NT2/D1 (cell line): ENCODE results near the gene SAE1.

Experiments used
- DNase-seq: peaks from one replicate; pipeline ENCODE4 v3.0.0-alpha.2; 2011; ENCODE audit warnings: low read depth, low spot score
- H3K27me3 ChIP-seq: 2 replicates; pipeline ENCODE4 v1.6.0; 2011; ENCODE audit warnings: mild to moderate bottlenecking; ENCODE audit not compliant: insufficient read length, insufficient read depth
- H3K36me3 ChIP-seq: 2 replicates; pipeline ENCODE4 v1.6.1; 2011; ENCODE audit warnings: mild to moderate bottlenecking, low read length, mixed read lengths; ENCODE audit not compliant: insufficient read depth, insufficient read length
- H3K4me1 ChIP-seq: 2 replicates; pipeline ENCODE4 v1.5.1; 2011; ENCODE audit not compliant: insufficient read depth, insufficient read length
- H3K4me3 ChIP-seq: 2 replicates; pipeline ENCODE4 v1.5.1; 2011; ENCODE audit warnings: low read depth; ENCODE audit not compliant: insufficient read length
- H3K9ac ChIP-seq: 2 replicates; pipeline ENCODE4 v1.6.0; 2011; ENCODE audit warnings: low read depth; ENCODE audit not compliant: insufficient read length
- H3K9me3 ChIP-seq: 2 replicates; pipeline ENCODE4 v1.5.1; 2011; ENCODE audit warnings: mild to moderate bottlenecking, low read length; ENCODE audit not compliant: insufficient read depth
- SUZ12 ChIP-seq: IDR thresholded peaks from 2 replicates; pipeline ENCODE4 v1.6.1; 2011; ENCODE audit not compliant: insufficient read length, insufficient read depth; ENCODE audit errors: extremely low read depth
- YY1 ChIP-seq: IDR thresholded peaks from 2 replicates; pipeline ENCODE4 v1.6.1; 2011; ENCODE audit not compliant: insufficient read length, insufficient read depth
- ZNF274 ChIP-seq: IDR thresholded peaks from 2 replicates; pipeline ENCODE4 v1.6.1; 2011; ENCODE audit warnings: mild to moderate bottlenecking, low read depth, low read length

SAE1 gene

DNA sequence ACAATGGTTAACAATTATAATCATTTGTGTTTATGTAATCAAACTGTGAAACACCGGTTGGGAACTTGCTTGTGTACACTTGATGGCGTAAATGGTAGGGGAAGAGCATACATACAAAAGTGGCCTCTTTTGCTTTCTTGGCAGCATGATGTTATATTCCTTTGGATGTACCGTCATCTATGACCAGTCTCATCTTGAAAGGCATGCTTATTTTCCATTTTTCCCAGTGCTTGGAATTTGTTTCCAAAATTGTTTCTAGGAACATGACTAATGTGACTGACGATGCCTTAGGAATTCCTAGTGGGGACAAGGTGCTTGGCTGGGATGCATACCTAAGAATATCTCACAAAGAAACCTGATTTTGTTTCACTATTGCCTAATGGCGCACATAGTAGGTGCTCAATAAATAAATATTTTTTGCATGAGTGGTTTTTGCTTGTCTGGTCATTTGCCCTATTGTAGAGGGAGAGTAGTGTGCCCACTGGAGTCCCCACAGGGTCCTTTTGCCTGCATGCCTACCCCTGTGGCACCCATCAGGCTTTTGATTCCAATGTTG lies 45.5 kb downstream of the SAE1 start:
- no peaks in the 10 kb centered on the region for H3K4me1 ChIP-seq
- no peak for DNase-seq
- peaks cover 68% of the 10 kb centered on the region for H3K36me3 ChIP-seq
- no peak overlapping the region for H3K9ac ChIP-seq
- no peaks in the 10 kb centered on the region for H3K27me3 ChIP-seq
- no peaks in the 10 kb centered on the region for H3K9me3 ChIP-seq
- TF ChIP-seq YY1 = no peak
- TF ChIP-seq SUZ12 = no peak
- no peak for TF ChIP-seq ZNF274
- no peak overlapping the region for H3K4me3 ChIP-seq

DNA sequence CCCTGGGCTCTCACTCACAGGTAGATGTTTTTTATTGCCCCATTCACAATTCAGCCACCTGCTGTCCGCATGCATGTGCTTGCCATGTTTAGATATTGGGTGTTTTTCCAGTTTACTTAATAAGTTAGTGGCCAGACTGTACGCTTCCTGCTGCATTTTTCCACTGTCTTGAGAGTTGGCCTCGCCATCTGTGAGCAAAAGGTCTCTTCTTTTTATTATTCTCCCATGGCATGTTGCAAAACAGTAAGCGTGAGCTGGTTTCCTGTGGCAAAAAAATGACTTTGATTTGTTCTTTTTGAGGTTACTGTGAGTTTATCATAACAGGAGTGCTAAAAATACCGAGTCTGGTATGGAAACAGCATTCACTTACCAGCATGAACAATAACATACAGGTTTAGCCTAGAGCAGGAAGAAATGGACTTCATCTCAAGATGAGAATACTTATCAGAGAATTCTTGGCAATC lies 46.0 kb downstream of the SAE1 start:
- Histone ChIP-seq H3K9me3 (no peaks in the 10 kb centered on the region), H3K9ac (no peak overlapping the region), H3K4me1 (no peaks in the 10 kb centered on the region), H3K4me3 (no peak overlapping the region), H3K36me3 (peaks cover 72% of the 10 kb centered on the region), H3K27me3 (no peaks in the 10 kb centered on the region)
- TF ChIP-seq ZNF274 (no peak), YY1 (no peak), SUZ12 (no peak)
- no peak for DNase-seq

DNA sequence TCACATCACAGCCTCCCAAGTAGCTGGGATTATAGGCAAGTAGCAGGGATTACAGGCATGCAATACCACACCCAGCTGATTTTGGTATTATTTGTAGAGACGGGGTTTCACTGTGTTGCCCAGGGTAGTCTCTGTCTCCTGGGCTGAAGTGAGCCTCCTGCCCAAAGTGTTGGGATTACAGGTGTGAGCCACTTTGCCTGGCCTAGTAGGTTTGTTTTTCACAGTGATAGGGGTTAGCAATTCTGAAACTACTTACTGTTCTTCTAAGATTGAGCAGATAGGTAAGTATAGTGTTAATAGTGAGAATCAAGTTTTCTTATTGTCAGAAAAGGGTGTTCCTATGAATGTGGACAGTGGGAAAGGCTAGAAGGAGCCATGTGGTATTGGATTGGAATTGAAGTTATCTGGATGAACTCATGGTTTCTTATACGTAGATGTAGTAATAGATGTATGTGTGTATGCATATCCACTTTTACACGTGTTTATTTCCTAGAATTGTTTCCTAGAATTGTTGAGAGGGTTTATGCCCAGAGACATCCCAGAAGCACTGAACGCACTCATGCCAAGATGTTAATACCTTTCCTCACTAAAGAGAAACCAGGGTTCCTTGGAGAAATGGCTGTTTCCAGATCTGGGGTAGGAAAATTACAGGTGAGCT lies 49.1 kb downstream of the SAE1 start:
- no peak for DNase-seq
- no peak overlapping the region for H3K4me3 ChIP-seq
- no peak overlapping the region for H3K9ac ChIP-seq
- H3K9me3 ChIP-seq = no peaks in the 10 kb centered on the region
- no peaks in the 10 kb centered on the region for H3K4me1 ChIP-seq
- no peaks in the 10 kb centered on the region for H3K27me3 ChIP-seq
- H3K36me3 ChIP-seq = peaks cover 76% of the 10 kb centered on the region
- TF ChIP-seq ZNF274 (no peak), SUZ12 (no peak), YY1 (no peak)

DNA sequence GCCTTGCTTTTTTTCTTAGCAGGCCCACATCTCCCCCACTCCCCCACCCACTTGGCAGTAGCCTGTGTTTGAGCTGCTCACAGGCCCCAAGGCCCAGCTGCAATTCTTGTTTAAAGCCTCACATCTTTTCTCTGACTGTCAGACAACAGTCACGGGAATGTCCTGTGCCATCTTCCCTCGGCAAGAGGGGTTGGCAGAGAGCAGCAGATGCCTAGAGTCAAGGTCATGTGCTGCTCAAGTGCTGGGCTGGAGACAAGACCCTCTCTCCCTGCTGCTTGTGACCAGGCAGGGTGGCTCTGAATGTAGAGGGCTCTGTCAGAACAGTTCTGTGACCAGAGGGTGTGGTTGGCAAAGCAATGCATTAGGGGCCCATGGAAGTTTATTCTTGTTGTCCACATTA lies 53.0 kb downstream of the SAE1 start:
- no peaks in the 10 kb centered on the region for H3K9me3 ChIP-seq
- H3K36me3 ChIP-seq = peaks cover 71% of the 10 kb centered on the region
- peaks cover 8% of the 10 kb centered on the region for H3K4me1 ChIP-seq
- DNase-seq = no peak
- TF ChIP-seq SUZ12 (no peak), YY1 (no peak), ZNF274 (no peak)
- H3K4me3 ChIP-seq = no peak overlapping the region
- no peak overlapping the region for H3K9ac ChIP-seq
- no peaks in the 10 kb centered on the region for H3K27me3 ChIP-seq

DNA sequence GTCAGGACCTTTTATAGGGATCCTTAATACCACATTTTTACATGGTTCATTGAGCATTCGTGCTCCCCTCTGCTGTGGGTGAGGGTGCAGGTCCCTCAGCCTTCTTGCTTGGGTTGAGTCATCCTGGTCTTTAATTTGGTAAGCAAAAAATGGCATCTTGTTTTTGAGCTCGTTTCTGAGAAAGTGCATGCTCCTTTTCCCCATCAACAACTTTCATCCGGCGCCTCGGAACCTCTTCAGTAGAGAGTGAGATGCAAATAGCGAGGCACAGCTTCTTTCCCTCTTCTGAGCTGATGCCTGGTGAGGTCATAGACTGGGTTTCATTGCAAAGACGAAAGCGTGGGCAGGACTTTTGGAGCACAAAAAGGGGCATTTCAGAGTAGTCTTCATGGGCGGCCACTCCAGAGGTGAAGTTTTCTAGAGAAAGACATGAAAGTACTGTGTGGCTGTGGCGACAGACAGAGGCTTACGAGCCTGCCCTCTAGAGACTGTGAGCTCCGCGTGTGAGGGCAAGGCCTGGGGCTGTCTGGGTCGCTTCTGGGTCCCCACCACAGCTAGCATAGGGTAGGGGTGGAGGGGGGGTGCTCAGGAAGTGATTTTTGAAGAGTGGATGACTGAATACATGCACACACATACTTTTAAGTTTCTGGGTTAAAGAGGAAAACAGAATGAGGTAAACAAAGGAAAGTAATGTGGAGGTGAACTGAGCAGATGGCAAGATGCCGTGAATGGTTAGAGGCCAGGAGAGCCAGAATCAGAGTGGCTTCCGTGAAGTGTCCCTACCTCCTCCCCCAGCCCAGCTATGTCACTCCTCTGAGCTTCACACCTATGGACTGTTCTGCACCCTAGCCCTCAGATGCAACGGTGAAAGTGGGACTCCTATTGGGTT lies 56.1 kb downstream of the SAE1 start:
- TF ChIP-seq YY1 = no peak
- Histone ChIP-seq H3K4me3 (no peak overlapping the region), H3K9ac (peak overlapping the region; percentile 21), H3K4me1 (peaks cover 9% of the 10 kb centered on the region), H3K36me3 (peaks cover 68% of the 10 kb centered on the region), H3K27me3 (no peaks in the 10 kb centered on the region), H3K9me3 (no peaks in the 10 kb centered on the region)
- DNase-seq = no peak

DNA sequence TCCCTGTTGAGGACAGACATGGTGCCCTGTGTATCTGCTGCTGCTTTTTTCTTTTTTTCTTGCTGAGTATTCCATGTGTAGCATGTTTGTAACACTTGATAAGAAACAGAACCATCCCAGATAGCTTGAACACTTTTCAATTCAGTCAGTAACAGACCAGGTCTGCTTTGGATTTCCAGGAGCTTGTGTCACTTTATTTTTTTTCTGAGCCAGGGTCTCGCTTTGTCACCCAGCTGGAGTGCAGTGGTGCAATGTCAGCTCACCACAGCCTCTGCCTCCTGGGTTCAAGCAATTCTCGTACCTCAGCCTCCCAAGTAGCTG lies 56.7 kb downstream of the SAE1 start:
- Histone ChIP-seq H3K9ac (peak overlapping the region; percentile 21), H3K9me3 (no peaks in the 10 kb centered on the region), H3K4me1 (peaks cover 9% of the 10 kb centered on the region), H3K36me3 (peaks cover 62% of the 10 kb centered on the region), H3K4me3 (no peak overlapping the region), H3K27me3 (no peaks in the 10 kb centered on the region)
- TF ChIP-seq ZNF274 = no peak
- no peak for TF ChIP-seq YY1
- no peak for TF ChIP-seq SUZ12
- DNase-seq = no peak

DNA sequence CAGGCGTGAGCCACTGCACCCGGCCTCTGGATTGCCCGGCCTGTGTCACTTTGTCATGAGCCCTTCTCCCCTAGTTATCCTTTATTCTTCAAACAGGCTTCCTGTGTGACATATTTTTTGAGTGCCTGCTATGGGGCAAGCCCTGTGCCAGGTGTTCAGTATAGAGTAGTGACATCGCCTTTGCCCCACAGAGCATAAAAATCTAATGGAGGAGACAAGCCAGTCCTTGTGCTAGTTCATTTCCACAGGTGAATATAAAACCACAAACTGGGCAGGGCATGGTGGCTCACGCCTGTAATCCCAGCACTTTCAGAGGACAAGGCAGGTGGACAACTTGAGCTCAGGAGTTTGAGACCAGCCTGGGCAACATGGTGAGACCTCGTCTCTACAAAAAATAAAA lies 57.2 kb downstream of the SAE1 start:
- Histone ChIP-seq H3K4me3 (no peak overlapping the region), H3K9me3 (no peaks in the 10 kb centered on the region), H3K9ac (no peak overlapping the region), H3K27me3 (no peaks in the 10 kb centered on the region), H3K36me3 (peaks cover 57% of the 10 kb centered on the region), H3K4me1 (peaks cover 9% of the 10 kb centered on the region)
- DNase-seq = no peak
- TF ChIP-seq SUZ12 (no peak), YY1 (no peak), ZNF274 (no peak)
